CD14-positive monocyte (primary cell): ENCODE data around the gene WDTC1. TPM values are rescaled to one million over a fixed set of nuclear protein-coding genes. Genes with fewer than 3 reads are reported as not detected.

Experiments
- DNase-seq, 3 donors: peaks; one replicate each; pipeline ENCODE4 v3.0.0-alpha.2; 2011 to 2022
- H2AFZ ChIP-seq: 2 replicates; pipeline ENCODE4 v1.6.0; 2012; ENCODE audit warnings: mild to moderate bottlenecking, low read depth, low read length, inconsistent platforms; ENCODE audit not compliant: insufficient read depth, poor library complexity, severe bottlenecking
- H3K27ac ChIP-seq, 2 donors: 1 replicate in 1 of 2; 2 replicates in 1 of 2; pipeline ENCODE4 v1.5.1; 2012 to 2013; ENCODE audit warnings: low read length in 2 of 2, control low read depth in 1 of 2, inconsistent platforms in 1 of 2, low read depth in 1 of 2, mild to moderate bottlenecking in 1 of 2
- H3K27me3 ChIP-seq, 2 donors: one replicate each; pipeline versions ENCODE4 v1.6.0 to v1.6.1; 2011 to 2013; ENCODE audit warnings: low read length in 2 of 2; ENCODE audit not compliant: control insufficient read depth in 2 of 2, insufficient read depth in 2 of 2
- H3K36me3 ChIP-seq, 2 donors: replicated peaks in 1 of 2; 1 replicate in 1 of 2; 2 replicates in 1 of 2; pipeline versions ENCODE4 v1.5.1 to v1.6.1; 2012 to 2013; ENCODE audit warnings: low read length in 2 of 2, control low read depth in 1 of 2, inconsistent platforms in 1 of 2, mild to moderate bottlenecking in 1 of 2; ENCODE audit not compliant: insufficient read depth in 2 of 2, control insufficient read depth in 1 of 2
- H3K4me1 ChIP-seq, 2 donors: 1 replicate in 1 of 2; 2 replicates in 1 of 2; pipeline versions ENCODE4 v1.5.1 to v1.6.1; 2012 to 2013; ENCODE audit warnings: low read length in 2 of 2, control low read depth in 1 of 2, inconsistent platforms in 1 of 2, mild to moderate bottlenecking in 1 of 2, moderate library complexity in 1 of 2; ENCODE audit not compliant: insufficient read depth in 2 of 2, control insufficient read depth in 1 of 2
- H3K4me2 ChIP-seq: replicated peaks from 2 replicates; pipeline ENCODE3; 2012; ENCODE audit warnings: low read length, moderate library complexity, mild to moderate bottlenecking; ENCODE audit not compliant: poor library complexity, severe bottlenecking; ENCODE audit errors: extremely low read depth
- H3K4me3 ChIP-seq, 3 experiments: fragments of 200-600 bp in 1 of 3; sonication (generic) in 1 of 3; replicated peaks in 1 of 3; 1 replicate in 2 of 3; 2 replicates in 1 of 3; pipeline ENCODE4 v1.5.1; 2011 to 2013; ENCODE audit warnings: low read length in 3 of 3, mild to moderate bottlenecking in 3 of 3, control low read depth in 2 of 3, low read depth in 2 of 3, inconsistent platforms in 1 of 3, moderate library complexity in 1 of 3
- H3K79me2 ChIP-seq: 2 replicates; pipeline ENCODE4 v1.6.0; 2012; ENCODE audit warnings: mild to moderate bottlenecking, control low read depth, inconsistent platforms, low read length, moderate library complexity; ENCODE audit not compliant: insufficient read depth
- H3K9ac ChIP-seq: 2 replicates; pipeline ENCODE4 v1.6.0; 2017; ENCODE audit warnings: low read length, mild to moderate bottlenecking; ENCODE audit not compliant: insufficient read depth, poor library complexity, severe bottlenecking
- H3K9me3 ChIP-seq, 2 donors: replicated peaks in 1 of 2; 1 replicate in 1 of 2; 2 replicates in 1 of 2; pipeline versions ENCODE4 v1.5.1 to v1.6.1; 2012 to 2013; ENCODE audit warnings: low read length in 2 of 2, control low read depth in 1 of 2; ENCODE audit not compliant: control insufficient read depth in 1 of 2, insufficient read depth in 1 of 2
- H4K20me1 ChIP-seq: 2 replicates; pipeline ENCODE4 v1.6.0; 2012; ENCODE audit warnings: mild to moderate bottlenecking, low read length, control low read depth, moderate library complexity; ENCODE audit not compliant: insufficient read depth
- H3K27ac Mint-ChIP-seq, 7 donors: one replicate each; pipeline ENCODE4 v1.8.0; 2020; ENCODE audit warnings: mild to moderate bottlenecking in 7 of 7, mixed read lengths in 7 of 7, moderate library complexity in 6 of 7, inconsistent platforms in 2 of 7
- H3K27me3 Mint-ChIP-seq, 3 donors: one replicate each; pipeline ENCODE4 v1.8.0; 2021 to 2022; ENCODE audit warnings: low read depth in 3 of 3, mild to moderate bottlenecking in 3 of 3, mixed read lengths in 3 of 3, moderate library complexity in 3 of 3, inconsistent platforms in 1 of 3
- H3K36me3 Mint-ChIP-seq, 2 donors: one replicate each; pipeline ENCODE4 v1.8.0; 2020; ENCODE audit warnings: mixed read lengths in 2 of 2, inconsistent platforms in 1 of 2, mild to moderate bottlenecking in 1 of 2
- H3K4me1 Mint-ChIP-seq: one replicate; pipeline ENCODE4 v1.8.0; 2020; ENCODE audit warnings: mild to moderate bottlenecking, mixed read lengths
- H3K4me3 Mint-ChIP-seq, 2 donors: one replicate each; pipeline ENCODE4 v1.8.0; 2020; ENCODE audit warnings: mild to moderate bottlenecking in 2 of 2, mixed read lengths in 2 of 2, moderate library complexity in 1 of 2
- H3K9me3 Mint-ChIP-seq, 7 donors: one replicate each; pipeline ENCODE4 v1.8.0; 2020 to 2022; ENCODE audit warnings: mixed read lengths in 7 of 7, mild to moderate bottlenecking in 6 of 7, moderate library complexity in 6 of 7, inconsistent platforms in 2 of 7
- WGBS: methylation state at CpG from one replicate; pipeline ENCODE4 v1.1.5; 2013; ENCODE audit warnings: missing lambda C conversion rate; ENCODE audit not compliant: insufficient coverage; 5-methylcytosine and 5-hydroxymethylcytosine counted together
- intact Hi-C, 2 donors: fragments of 100-400 bp; cut with micrococcal nuclease; formaldehyde crosslinking; loops; one replicate each; pipeline versions ENCODE4 v1.15.0 to v1.15.1; 2023
- polyA plus RNA-seq, 3 donors: library from polyadenylated mRNA; depleted of rRNA in 1 of 3; unstranded in 2 of 3; stranded (reverse) in 1 of 3; fragments of 300-500 nt in 2 of 3; fragments of >200 nt in 1 of 3; fragmentation: Illumina TruSeq in 2 of 3; gene quantifications; 1 replicate in 2 of 3; 2 replicates in 1 of 3; pipeline ENCODE4 v1.2.3, GENCODE V29; 2012 to 2021
- TF ChIP-seq, protein P1 (sequence below): fragments of 200-600 bp; IDR thresholded peaks from one replicate; pipeline ENCODE4 v1.8.0; 2022; ENCODE audit warnings: antibody characterized with exemption, mild to moderate bottlenecking

The WDTC1 gene
- polyA plus RNA-seq, 3 donors, result 2.1 to 26.6 (median 4.3) TPM

DNA sequence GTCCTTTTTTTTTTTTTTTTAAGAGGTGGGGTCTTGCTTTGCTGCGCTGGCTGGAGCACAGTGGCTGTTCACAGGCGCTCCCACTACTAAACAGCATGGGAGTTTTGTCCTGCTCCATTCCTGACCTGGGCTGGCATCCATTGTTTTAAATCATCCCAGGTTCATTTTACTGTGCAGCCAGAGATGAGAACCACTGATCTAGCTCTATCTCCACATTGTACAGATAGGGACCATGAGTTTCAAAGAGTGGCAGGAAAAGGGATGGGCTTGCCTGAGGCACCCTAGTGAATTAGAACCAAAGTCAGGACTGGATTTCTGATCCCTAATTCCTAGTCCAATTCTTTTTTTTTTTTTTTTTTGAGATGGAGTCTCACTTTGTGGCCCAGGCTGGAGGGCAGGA, 80.3 kb downstream of the WDTC1 start:
- no peak overlapping the region for H3K4me3 ChIP-seq
- no peaks in the 10 kb centered on the region for H3K9me3 ChIP-seq
- H3K9ac ChIP-seq, result no peak overlapping the region
- no peak overlapping the region for H3K27ac ChIP-seq
- H3K4me1 ChIP-seq, result no peaks in the 10 kb centered on the region
- no CpG with 5 or more reads among the region's 2 CpGs for WGBS
- peaks cover 0 to 12% of the 10 kb centered on the region in 2 donors for H3K36me3 ChIP-seq
- no peak overlapping the region for H3K4me3 Mint-ChIP-seq
- no peak for DNase-seq
- H3K27ac Mint-ChIP-seq, result no peak overlapping the region
- peaks cover 6 to 14% of the 10 kb centered on the region in 2 donors for H3K36me3 Mint-ChIP-seq
- H3K27me3 ChIP-seq, result peaks cover 0 to 3% of the 10 kb centered on the region in 2 donors
- no peaks in the 10 kb centered on the region for H3K4me1 Mint-ChIP-seq
- H3K4me2 ChIP-seq, result no peak overlapping the region
- TF ChIP-seq, protein P1, sequence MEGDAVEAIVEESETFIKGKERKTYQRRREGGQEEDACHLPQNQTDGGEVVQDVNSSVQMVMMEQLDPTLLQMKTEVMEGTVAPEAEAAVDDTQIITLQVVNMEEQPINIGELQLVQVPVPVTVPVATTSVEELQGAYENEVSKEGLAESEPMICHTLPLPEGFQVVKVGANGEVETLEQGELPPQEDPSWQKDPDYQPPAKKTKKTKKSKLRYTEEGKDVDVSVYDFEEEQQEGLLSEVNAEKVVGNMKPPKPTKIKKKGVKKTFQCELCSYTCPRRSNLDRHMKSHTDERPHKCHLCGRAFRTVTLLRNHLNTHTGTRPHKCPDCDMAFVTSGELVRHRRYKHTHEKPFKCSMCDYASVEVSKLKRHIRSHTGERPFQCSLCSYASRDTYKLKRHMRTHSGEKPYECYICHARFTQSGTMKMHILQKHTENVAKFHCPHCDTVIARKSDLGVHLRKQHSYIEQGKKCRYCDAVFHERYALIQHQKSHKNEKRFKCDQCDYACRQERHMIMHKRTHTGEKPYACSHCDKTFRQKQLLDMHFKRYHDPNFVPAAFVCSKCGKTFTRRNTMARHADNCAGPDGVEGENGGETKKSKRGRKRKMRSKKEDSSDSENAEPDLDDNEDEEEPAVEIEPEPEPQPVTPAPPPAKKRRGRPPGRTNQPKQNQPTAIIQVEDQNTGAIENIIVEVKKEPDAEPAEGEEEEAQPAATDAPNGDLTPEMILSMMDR, result no peak
- intact Hi-C loops, result no loop called here
- H3K79me2 ChIP-seq, result no peaks in the 10 kb centered on the region
- no peaks in the 10 kb centered on the region for H3K9me3 Mint-ChIP-seq
- peaks cover 10 to 24% (median 13%) of the 10 kb centered on the region in 3 donors for H3K27me3 Mint-ChIP-seq
- no peak overlapping the region for H2AFZ ChIP-seq
- H4K20me1 ChIP-seq, result no peaks in the 10 kb centered on the region

DNA sequence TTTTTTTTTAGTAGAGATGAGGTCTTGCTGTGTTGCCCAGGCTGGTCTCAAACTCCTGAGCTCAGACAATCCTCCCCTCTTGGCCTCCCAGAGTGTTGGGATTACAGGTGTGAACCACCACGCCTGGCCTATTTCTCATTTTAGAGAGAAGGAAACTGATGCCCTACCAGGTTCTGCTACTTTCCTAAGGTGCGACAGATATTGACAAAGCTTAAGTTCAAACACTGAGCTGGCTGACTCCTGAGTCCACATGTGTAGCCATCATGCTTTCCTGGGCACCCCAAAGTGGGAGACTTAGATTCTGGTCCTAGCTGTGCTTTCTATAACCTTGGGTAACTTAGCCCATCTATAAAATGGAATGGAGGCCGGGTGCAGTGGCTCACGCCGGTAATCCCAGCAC, 82.4 kb downstream of the WDTC1 start:
- no peak overlapping the region for H3K27ac Mint-ChIP-seq
- Histone ChIP-seq H3K4me3 (no peak overlapping the region), H3K4me2 (no peak overlapping the region), H2AFZ (no peak overlapping the region), H3K36me3 (no peaks in the 10 kb centered on the region), H3K27me3 (peaks cover 0 to 3% of the 10 kb centered on the region in 2 donors), H4K20me1 (no peaks in the 10 kb centered on the region), H3K79me2 (no peaks in the 10 kb centered on the region), H3K9ac (no peak overlapping the region), H3K4me1 (peaks cover 6 to 7% of the 10 kb centered on the region in 2 donors), H3K27ac (no peak overlapping the region), H3K9me3 (no peaks in the 10 kb centered on the region)
- no peaks in the 10 kb centered on the region for H3K36me3 Mint-ChIP-seq
- intact Hi-C loops, result no loop called here
- 97% methylated on average over 5 of the region's 5 CpGs for WGBS
- no peak for DNase-seq
- H3K27me3 Mint-ChIP-seq, result peaks cover 13 to 24% (median 13%) of the 10 kb centered on the region in 3 donors
- H3K4me1 Mint-ChIP-seq, result peaks cover 3% of the 10 kb centered on the region
- H3K9me3 Mint-ChIP-seq, result no peaks in the 10 kb centered on the region
- TF ChIP-seq, protein P1, result no peak
- no peak overlapping the region for H3K4me3 Mint-ChIP-seq
